Measurements from ENCODE around the gene LRP1. TPM values are rescaled to one million over a fixed set of nuclear protein-coding genes. Genes with fewer than 3 reads are reported as not detected.

LRP1 gene
- total RNA-seq, 2 donors from 2014 or later, result 117 to 119 TPM

DNA sequence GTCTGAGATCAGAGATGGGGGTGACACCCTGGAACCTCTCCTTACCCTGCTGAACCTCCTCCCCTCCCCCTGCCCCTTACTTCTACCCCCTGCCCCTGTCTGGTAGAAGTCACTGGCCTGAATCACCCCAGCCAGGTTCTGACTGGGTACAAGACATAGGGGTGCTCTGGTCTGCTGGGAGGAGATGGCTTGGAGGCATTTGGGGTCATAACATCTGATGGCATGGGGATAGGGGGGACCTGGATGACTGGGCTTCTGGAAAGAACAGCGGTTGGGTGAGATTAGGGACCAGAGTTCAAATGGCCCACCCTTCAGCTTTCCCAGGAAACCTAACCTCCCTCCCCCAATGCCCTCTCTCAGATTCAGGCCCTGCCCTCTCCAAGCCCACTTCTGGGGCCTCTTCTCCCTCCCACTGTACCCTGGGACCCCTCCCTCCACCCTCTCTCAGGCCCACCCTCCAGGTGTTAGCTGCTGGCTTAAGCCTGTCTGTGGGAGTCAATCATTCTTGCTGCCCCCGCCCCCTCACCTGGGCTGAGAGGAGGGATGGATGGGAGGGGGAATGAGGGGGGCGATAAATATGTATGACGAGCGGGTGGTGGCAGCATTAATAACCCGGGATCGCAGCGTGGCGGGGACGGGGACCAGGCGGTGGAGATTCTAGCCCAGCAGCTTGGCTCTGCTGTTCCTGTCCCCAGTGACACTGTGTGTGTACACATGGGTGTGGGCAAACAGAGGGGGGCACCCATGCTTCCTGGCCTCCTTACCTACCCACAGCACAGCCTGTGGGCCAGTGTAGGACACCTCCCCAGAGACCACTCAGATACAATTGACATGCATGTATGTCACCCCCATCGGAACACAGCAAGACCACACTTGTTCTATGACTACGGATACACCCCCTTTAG is 94.3 kb downstream of the LRP1 start:
- ATAC-seq (no peak), DNase-seq (no peak)
- intact Hi-C loops (cut with DNase I, micrococcal nuclease), result no loop called here

DNA sequence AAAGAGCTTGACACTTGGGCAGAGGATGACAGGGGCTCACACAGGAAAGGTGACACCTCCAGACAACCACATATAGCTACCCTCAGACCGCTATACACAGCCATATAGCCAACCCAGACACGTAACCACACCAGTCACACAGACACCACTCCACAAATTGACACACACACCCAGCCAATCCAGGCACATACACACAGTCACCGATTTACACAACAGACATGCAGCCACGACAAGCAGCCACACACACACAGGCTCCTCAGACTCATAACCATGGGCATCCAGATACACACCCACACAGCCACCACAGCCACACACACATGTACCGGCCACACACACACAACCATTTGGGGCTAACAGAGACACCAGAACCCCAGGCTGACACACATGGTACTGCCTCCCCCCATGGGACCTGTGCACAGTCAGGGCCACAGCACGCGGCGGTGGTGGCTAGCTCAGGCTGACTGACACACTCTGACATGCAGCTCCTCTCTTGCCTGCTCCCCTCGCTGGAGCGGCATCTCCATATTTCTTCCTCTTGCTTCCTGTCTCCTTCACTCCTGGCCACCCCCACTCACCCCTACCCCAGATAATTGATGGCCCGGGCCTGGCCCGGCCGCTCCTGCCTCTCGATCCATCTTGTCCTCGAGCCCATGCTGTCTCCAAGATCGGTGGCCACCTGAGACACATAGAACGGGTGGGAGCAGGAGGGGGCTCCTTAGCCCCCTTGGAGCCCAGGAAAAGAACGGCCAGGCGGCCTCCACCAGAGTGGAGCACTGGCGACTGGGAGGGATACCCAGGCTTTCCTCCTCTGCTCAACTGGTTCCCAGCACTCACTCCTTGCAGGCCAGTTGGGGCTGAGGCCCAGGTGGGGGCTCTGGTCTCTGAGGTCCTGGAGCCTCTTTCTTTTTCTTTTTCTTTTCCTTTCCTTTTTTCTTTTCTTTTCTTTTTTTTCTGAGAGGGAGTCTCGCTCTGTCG is 95.2 kb downstream of the LRP1 start:
- DNase-seq (no peak), ATAC-seq (no peak)
- intact Hi-C loops (cut with DNase I, micrococcal nuclease), result no loop called here

DNA sequence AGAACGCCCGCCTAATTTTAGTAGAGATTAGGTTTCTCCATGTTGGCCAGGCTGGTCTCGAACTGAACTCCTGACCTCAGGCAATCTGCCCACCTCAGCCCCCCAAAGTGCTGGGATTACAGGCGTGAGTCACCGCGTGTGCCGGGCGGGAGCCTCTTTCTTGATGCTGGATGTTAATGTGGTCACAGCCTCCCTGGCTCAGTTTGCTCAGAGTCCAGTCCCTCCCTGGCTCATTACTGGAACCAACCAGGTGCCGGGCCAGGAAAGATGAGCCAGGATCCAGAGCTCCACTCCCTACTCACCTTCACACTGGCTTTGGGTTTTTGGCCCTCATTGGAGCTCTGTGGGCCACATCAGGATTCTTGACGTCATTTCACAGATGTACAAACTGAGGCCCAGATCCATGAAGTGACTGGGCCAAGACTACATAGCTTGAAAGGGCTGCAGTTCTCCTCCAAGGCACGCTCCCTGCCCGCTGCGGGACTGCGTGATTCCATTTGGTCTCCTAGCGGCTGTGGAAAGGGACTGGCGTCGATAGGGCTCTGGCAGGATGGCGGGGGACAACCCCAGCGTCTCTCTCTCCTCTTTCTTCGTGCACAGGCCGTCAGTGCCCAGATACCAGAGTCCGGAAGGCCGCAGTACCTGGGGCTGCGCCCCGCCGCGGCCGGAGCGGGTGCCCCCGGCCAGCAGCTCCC is 96.1 kb downstream of the LRP1 start:
- DNase-seq (no peak), ATAC-seq (peak; percentile 1)
- intact Hi-C loops (cut with DNase I, micrococcal nuclease), result no loop called here

DNA sequence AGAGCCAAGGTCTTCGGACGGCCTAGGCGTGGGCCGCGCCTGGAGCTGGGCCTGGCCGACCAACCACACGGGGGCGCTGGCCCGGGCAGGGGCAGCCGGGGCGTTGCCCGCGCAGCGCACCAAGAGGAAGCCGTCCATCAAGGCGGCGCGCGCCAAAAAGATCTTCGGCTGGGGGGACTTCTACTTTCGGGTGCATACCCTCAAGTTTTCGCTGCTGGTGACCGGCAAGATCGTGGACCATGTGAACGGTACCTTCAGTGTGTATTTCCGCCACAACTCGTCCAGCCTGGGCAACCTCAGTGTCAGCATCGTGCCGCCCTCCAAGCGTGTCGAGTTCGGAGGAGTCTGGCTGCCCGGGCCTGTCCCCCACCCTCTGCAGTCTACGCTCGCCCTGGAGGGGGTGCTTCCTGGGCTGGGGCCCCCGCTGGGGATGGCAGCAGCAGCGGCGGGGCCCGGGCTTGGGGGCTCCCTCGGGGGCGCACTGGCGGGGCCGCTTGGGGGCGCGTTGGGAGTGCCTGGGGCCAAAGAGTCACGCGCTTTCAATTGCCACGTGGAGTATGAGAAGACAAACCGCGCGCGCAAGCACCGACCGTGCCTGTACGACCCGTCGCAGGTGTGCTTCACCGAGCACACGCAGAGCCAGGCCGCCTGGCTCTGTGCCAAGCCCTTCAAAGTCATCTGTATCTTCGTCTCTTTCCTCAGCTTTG is 96.8 kb downstream of the LRP1 start:
- peak in 1 of 2 donors; percentile 70 for DNase-seq
- intact Hi-C loops (cut with DNase I, micrococcal nuclease), result no loop called here

DNA sequence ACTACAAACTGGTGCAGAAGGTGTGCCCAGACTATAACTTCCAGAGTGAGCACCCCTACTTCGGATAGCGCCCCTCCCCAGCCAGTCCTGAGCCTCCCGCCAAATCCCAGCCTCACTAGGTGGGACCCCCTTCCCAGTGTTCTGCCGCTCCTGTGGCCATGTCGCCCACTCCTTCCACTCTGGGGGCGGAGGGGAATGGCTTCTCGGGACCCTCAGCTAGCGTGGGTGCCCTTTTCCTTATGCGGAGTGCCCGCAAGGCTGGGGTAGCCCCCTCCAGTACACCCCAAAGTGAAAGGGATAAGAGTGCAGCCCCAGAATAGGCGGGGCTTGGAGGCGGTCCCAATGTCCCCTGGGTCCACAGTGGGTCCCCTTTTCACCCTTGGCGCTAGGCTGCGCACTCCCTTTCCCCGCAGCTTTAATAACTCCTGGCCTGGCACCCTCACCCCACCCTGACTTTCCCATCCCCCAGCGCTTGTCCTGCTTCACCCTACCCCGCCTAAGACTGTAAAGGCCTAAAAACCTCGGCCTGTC is 97.5 kb downstream of the LRP1 start:
- no peak for ATAC-seq
- intact Hi-C loops (cut with DNase I, micrococcal nuclease), result no loop called here
- DNase-seq, result no peak

More for the DNA sequence above, 96.8 kb downstream of the LRP1 start:
- peak; percentile 68 for ATAC-seq

DNA sequence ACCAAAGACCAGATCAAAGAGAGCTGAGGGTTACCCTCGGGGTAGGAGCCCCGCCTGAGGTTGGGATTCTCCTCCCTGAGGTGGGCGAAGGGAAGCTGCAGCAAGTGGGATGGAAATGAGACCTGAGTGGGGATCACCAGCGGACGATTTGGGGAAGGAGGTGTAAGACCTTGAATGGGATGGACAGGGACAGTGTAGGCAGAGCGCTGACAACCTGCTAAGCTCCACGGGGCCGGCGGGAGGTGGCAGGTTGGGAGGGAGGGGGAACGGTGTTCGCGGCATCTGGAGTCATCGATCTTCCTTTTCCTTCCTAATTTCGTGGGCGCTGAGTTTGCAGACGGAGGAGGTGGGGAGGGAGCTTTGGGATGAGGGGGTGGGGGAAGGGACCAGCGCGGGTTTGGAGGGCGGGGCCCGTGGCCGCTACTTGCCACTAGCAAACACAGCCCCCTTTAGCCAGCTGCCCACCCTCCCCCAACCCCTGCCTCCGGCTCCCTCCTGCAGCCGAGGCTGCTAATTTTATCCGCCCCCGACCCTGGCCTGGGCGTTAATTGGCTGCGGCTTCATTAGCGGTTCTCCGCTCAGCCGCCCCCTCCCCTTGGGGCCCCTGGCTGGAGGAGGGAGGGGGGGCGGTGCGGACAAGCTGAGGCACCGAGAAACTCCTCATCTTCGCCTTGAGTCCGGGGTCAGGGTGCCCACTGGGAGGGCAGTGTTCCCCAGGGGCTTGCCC is 98.5 kb downstream of the LRP1 start:
- DNase-seq, result no peak
- intact Hi-C loops (cut with DNase I, micrococcal nuclease), result no loop called here
- ATAC-seq, result no peak

DNA sequence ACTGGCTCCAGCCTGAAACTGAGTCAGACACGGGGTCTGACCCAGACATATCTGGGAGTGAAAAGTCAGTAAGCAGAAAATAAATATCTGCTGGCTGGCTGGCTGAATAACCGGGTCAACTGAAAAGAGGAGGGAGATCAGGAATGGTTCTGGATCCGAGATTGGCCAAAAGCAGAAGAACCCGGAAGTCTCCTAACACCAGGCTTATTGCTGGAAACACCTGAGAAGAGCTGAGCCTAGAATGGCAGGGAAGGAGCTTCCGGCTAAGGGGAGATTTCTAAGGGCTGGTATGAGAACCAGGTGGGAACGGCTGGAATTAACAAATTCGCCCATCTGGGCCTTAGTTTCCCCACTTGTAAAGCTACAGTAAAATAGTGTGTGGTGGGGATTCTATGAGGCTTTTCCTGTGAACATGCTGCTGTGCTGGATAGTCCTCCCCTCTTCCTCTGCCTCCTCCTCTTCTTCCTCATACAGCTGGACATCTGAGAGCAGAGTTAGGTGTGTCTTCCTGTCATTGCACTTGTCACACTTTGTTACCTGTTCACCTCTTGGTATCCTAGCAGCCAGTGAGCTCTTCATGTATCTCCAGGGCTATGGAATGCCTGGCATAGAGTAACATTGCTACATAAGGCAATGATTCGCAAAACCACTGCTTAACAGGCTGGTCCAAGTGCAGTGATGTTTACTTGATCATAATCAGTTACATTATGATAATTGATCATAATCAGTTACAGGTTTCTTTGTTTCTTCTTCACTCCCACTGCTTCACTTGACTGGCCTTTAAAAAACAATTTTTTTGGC is 99.2 kb downstream of the LRP1 start:
- DNase-seq (no peak), ATAC-seq (peak; percentile 41)
- intact Hi-C loops (cut with DNase I, micrococcal nuclease), result no loop called here

DNA sequence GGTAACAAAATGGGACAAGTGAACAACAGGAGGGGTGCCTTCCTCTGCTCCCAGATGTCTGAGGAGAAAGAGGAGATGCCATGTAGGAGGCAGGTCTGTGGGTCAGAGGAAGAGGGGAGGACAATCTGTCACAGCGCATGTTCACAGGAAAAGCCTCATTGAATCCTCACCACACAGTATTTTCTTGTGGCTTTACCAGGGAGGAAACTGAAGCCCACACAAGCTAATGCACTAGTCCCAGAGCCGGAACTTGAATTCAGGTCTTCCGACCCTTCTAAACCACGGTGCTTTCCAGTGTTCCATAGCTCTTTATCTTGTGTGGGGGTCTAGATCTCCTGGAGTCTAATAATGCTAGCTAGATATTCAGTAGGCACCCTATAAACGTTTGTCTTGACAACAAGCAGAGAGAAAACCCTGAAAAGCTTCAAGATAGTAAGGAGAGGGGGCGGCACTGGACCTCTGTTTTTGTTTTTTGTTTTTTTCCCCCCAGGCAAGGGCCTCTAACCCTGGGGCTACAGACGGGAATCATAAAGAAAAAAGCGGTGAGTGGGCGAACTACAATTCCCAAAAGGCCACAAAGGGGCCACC is 100.9 kb downstream of the LRP1 start:
- no peak for DNase-seq
- intact Hi-C loops (cut with DNase I, micrococcal nuclease), result no loop called here
- no peak for ATAC-seq

DNA sequence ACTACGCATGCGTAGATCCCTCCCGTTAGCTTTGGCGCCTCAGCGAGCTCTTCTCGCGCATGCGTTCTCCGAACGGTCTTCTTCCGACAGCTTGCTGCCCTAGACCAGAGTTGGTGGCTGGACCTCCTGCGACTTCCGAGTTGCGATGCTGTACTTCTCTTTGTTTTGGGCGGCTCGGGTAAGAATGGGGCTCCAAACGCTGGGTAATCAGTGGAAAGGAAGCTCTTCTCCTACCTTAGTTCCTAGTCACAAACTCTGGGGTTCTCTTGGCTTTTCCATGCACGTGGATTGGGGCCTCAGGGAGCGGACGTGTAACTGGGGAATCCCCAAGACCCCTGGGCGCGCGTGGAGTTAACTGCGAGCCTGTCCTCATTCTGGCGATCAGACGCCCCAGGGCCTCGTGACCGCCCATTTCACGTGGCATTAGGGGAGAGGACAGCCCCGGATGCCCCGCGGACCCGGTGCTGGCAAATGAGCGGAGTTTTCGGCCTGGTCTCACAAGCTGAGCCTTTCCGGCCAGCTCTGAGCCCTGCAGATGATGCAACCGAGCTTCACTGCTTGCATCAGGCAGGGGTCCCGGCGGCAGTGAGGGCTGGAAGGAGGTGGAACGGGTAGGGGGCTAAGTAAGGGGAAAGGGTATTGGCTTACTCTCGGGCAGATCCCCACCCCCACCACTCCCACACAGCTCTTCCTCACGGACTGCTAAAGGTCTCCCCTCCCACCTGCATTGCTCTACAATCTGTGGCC is 101.5 kb downstream of the LRP1 start, which contains the start of gene SHMT2:
Gene SHMT2, plus strand, starts transcription at position 78 of the 747 bp plus-strand sequence. Its CDS starts 68 bp downstream, at position 146.
- intact Hi-C loops (cut with DNase I, micrococcal nuclease), result no loop called here
- ATAC-seq (peak; percentile 80), DNase-seq (peak; percentile 96)

DNA sequence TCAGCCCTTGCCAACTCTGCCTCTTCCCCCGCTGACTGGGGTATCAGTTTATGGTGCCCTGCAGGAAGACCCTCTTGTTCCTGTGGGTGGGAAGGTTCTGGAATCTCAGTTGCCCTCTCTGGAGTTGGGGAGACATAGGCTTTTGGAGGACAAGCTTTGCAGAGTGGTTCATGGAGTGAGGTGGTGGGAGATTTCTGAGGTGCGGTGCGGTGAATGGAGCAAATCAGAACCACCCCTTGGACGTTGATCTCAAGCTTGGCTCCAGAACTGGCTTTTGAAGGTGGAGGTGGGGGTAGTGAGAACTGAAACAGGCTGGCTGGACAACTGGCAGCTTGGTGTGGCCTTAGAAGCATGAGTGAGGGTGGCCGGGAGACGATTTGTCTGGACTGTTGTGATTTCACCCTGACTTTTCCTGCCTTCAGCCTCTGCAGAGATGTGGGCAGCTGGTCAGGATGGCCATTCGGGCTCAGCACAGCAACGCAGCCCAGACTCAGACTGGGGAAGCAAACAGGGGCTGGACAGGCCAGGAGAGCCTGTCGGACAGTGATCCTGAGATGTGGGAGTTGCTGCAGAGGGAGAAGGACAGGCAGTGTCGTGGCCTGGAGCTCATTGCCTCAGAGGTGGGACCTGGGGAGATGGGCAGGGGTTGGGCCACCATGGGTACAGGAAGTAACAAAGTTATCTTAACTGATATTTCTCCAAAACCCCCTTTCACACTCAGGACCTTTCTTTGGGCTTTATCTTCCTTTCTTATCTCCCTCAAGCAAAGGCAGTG is 102.3 kb downstream of the LRP1 start:
- no peak for DNase-seq
- intact Hi-C loops (cut with DNase I, micrococcal nuclease), result no loop called here
- no peak for ATAC-seq

DNA sequence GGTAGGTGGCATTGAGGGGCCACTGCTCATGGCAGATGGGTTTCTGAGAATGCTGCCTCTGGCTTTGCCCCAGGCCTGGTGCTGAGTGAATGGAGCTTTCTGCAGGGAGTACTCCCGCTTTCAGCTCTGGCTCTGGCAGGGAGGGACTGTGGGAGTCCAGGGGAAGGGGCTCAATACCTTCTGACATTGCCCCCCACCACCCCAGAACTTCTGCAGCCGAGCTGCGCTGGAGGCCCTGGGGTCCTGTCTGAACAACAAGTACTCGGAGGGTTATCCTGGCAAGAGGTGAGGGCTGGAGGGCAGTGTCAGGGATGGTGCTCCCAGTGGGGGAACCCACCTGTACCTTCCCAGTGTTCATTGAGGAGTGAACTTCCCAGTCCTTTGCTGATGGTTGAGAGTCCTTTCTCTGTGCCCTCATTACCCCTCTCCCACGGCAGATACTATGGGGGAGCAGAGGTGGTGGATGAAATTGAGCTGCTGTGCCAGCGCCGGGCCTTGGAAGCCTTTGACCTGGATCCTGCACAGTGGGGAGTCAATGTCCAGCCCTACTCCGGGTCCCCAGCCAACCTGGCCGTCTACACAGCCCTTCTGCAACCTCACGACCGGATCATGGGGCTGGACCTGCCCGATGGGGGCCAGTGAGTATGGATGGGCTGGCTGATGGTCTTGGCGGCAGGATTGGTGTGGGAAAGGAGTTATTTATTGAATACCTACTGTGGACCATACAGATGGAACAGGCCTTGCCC is 103.2 kb downstream of the LRP1 start:
- ATAC-seq (no peak), DNase-seq (no peak)
- intact Hi-C loops (cut with DNase I, micrococcal nuclease), result no loop called here

DNA sequence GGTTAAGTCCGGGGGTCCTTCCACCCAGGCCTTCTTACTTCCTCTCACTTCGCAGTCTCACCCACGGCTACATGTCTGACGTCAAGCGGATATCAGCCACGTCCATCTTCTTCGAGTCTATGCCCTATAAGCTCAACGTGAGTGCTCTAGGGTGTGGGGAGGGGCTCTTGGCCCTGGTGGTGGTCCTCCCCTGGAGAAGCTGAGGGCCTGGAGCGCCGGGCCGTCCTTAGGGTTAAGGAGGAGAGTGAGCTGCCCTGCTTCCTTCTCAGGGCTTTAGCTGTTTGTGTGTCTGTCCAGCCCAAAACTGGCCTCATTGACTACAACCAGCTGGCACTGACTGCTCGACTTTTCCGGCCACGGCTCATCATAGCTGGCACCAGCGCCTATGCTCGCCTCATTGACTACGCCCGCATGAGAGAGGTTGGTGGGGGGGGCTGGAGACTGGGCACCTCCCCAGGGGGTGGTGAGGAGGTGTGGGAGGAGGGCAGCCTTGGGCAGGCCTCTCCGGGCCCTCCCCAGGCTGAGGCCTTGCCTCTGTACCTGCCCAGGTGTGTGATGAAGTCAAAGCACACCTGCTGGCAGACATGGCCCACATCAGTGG is 104.0 kb downstream of the LRP1 start:
- intact Hi-C loops (cut with DNase I, micrococcal nuclease), result no loop called here
- no peak for ATAC-seq
- no peak for DNase-seq

DNA sequence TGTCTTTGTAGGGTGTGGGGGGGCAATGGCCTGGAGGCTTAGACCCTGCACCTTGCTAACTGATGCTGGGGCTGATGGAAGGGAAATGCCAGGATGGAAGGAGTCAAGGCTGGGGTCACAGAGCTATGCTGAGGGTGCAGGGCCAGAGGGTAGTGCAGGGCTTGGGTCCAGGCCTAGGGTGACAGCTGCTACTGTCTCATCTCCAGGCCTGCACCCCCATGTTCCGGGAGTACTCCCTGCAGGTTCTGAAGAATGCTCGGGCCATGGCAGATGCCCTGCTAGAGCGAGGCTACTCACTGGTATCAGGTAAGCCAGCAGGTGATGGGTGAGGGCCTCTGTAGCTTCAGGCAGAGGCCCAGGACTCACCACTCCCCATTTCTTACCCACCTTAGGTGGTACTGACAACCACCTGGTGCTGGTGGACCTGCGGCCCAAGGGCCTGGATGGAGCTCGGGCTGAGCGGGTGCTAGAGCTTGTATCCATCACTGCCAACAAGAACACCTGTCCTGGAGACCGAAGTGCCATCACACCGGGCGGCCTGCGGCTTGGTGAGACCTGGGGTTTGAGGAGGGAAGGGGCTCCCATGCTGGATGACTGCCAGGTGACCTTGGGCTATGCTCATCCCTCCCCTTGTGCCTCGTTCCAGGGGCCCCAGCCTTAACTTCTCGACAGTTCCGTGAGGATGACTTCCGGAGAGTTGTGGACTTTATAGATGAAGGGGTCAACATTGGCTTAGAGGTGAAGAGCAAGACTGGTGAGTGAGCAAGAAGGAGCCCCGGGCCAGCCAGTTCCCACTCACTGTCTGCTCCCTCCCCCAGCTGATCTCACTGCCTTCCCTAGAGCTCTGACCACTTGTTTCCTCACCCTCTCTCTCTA is 105.3 kb downstream of the LRP1 start:
- DNase-seq (no peak), ATAC-seq (no peak)
- intact Hi-C loops (cut with DNase I, micrococcal nuclease), result no loop called here

Data from left colon (tissue), 2 donors.